ENCODE data around the gene PPP2R5C.

Gene PPP2R5C

DNA sequence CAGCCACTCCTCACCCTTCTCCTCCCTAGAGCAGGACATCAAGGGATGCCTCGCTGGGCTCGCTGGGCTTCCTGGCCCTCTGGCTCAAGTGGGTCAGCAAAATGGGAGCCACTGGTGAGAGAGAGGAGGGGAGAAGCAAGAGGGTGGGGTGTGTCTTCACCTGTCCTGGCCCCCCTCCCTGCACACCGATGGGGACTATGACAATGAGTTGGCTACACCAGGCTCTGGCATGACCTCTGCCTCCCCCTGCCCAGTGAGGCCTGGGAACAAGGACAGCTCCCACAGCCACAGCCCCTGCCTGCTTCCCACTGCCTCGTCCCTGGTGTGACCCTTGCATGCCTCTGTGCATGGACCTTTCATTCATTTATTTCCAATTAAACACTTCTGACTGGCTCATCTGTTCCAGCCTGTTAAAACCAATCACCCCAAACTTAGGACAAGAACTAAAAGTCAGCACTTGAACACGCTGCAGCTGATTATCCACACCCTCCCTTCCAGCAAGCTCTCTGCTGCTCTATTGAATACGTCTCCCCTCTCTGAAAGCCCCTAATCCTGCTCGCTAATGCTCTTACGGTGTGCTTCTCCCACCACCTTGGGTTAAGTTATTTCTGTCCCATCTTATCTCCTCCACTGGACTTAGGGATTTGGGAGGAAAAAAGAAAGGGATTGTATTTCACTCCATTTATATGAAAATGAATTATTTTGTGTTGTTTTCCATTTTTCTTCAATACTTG, 5.8 kb upstream of the PPP2R5C start:
- no peak for DNase-seq

DNA sequence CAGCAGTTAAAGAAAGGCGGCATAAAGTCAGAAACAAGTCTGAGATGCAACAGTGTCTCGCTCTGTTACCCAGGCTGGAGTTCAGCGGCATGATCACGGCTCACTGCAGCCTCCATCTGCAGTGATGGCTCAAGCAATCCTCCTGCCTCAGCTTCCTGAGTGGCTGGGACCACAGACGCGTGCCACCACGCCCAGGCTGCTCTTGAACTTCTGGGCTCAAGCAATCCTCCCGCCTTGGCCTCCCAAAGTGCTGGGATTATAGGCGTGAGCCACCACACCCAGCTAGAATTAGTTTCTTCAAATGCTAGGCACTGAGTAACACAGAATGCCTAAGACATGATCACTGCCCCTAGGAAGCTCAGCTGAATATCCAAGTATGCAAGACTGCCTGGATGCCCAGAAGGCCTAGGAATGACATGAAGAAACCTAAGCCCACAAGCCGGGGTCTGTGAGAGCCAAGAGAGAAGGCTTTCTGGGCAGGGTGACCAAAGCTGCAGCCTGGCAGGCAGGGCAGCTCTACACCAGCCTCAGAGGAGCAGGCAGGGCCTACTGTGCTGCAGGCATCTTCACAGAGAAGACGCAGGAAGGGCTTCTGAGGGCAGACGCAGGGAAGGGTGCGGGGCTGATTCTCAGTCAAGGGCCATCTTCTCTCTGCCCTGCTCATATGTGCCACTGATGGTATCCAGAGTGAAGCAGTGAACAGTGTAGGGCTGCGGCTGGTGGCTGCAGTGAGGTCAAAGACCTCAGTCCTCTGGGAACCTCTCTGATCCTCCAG, 4.3 kb upstream of the PPP2R5C start:
- no peak for DNase-seq

DNA sequence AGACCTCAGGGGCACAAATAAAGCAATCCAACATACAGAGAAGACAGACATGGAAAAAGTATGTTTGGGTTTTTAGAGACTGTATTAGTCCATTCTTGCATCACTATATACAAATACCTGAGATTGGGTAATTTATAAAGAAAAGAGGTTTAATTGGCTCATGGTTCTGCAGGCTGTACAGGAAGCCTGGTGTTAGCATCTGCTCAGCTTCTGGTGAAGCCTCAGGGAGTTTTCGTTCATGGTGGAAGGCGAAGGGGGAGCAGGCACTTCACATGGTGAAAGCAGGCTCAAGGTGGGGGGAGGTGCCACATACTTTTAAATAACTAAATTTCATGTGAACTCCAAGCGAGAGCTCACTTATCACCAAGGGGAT, 3.7 kb upstream of the PPP2R5C start:
- no peak for DNase-seq

DNA sequence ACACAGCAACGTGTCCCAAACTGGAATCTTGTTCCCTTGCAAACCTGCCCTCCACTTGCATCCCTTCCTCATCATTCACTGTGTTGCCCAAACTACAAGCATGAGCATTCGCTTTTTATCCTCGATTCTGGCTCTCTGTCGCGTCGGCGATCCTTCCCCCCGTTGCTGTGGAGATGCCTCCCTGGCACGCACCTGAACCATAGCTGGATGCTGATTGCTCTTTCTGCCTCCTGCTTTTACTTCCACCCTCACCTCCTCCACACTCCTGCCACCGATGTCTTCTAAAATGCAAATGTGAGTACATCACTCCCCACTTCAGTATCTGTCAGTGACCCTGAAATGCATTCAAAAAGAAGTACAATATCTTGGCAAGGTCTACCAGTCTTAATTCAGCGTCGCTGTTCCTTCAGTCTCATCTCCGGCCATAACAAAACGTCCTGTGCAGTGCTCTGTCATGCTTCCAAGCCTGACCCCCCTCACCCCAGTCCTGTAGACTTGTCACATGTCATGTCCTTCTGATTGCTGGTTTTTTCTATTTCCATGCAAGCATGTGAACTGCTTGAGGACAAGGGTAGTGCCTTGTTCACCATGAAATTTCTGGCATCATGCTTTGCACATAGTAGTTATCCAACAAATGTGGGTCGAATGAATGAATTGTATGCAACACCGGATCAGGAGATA, 2.5 kb upstream of the PPP2R5C start:
- no peak for DNase-seq

DNA sequence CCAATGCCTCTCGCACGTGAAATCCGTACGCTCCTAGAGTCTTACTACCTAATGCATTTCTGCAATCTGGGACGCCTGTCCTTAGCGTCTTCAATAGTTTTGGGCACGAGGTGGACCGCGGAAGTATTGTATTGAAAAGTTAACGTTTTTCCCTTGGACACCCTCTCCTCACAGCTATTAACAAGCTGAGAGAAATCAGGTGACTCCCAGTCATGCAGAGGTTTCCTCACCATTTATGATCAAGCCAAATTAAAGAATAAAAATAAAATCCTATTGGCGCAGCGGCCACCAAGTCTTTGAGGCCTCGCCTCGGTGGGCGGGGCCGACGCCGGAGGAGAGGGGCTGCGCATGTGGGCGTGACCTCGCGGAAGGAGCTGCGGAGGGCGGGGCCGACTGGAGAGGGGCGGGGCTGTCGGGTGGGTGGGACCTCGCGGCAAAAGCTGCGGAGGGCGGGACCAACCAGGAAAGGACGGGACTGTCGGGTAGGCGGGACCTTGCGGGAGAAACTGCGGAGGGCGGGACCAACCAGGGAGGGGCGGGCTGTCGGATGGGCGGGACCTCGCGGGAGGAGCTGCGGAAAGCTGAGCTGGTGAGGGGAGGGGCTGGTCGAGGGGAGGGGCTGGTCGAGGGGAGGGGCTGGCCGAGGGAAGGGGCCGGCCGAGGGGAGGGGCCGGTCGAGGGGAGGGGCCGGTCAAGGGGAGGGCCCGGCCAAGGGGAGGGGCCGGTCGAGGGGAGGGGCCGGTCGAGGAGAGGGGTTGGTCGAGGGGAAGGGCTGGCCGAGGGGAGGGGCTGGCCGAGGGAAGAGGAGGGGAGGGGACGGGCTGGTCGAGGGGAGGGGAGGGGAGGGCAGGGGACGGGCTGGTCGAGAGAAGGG, 1.1 kb upstream of the PPP2R5C start:
- DNase-seq, result peak; percentile 97

- peak; percentile 39 for DNase-seq
Measured at GRCh38 chr14:101761881-101762529, 496 bp downstream of the PPP2R5C start.

GRCh38 chr14:101762530-101763101, 1.1 kb downstream of the PPP2R5C start:
- no peak for DNase-seq

DNA sequence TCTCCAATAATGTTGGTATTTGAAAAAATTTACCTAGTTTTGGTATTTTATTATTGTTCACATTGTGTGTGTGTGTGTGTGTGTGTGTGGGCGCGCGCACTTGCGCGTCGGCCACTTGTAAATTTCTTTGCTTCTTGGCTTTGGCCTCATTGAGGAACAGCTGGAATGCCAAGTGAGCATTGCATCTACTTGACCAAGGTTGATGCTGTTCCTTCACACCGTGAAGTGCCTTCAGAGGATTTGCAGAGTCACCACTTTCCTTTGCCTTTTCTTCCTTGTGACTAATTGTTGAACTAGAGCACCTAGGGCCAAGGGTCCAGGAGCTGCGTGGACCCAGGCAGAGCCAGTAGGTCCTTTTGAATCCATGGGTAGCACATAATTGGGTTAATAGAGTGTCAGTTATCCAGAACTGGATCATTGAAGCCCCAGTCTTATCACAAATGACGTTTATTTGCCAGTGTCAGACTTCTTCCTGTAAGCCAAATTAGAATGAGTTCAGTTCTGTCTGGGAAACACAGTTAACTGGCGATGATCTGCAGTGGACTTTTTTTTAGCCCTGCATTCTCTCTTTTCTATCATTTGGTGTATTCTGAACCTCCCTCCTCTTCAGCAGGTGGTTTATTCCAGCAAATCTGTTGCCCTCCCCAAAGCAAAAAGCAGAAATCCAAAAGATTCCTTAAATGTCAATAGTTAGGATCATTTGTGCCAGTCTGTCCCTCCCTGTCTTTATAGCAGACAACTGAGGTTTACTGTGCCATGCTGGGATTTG, 2.6 kb downstream of the PPP2R5C start:
- no peak for DNase-seq

DNA sequence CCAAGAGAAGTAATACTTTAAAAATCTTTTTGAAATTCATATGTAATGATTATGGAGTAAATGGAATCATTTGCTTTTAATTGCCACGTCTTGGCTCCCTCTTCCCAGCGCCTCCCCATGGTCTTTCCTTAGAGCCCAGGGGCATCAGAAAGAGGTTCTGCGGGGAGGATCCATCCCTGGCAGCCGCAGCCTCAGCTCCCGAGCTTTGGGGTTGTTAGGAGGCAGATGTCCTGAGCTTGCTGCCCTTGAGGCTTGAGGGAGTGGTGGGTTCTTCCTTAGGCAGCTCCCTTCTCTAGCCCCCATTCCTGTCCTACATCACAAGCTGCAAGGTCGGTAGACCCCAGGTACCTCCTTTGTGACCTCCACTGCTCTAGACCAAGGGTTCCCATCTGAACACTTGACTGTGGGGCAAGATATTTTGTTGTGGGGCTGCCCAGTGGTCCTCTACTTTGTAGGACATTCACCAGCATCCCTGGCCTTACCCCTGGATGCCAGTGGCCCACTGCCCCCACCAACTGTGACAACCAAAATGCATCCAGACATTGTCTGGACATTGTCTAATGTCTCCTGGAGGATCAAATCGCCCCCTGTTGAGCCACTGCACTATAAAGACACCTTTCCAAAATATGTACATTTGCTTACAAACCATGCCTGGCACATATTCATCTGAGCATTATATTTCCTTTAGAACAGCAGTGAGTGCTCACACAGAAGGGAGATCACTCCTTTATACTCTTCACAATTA, 6.3 kb downstream of the PPP2R5C start:
- DNase-seq, result no peak

DNA sequence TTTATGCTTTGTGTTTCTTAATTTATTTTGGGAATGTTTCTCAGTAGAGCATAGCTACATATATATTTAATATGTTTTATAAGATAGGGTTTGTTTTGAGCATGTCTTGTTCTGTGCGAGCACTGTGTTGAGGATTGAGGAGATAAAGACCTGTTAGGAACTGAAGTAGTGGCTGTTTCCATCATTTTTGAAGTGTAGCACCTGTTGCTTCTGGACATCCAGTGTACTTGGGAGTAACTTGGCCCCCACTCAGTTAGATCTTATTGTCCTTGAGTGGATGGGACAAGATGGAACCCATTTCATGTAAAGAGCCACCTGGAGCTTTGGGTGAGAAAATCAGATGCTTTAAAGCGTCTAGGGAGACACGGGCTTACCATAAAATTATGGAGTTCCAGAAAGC, 8.7 kb downstream of the PPP2R5C start:
- no peak for DNase-seq

- no peak for DNase-seq
Measured at GRCh38 chr14:101772770-101773169, 11.3 kb downstream of the PPP2R5C start.

- DNase-seq, result no peak
Measured at GRCh38 chr14:101773378-101773777, 11.9 kb downstream of the PPP2R5C start.

- no peak for DNase-seq
Measured at GRCh38 chr14:101774006-101774795, 12.7 kb downstream of the PPP2R5C start.

- no peak for DNase-seq
Measured at GRCh38 chr14:101774814-101775213, 13.3 kb downstream of the PPP2R5C start.

- DNase-seq, result no peak
Measured at GRCh38 chr14:101775826-101776225, 14.3 kb downstream of the PPP2R5C start.

- DNase-seq, result no peak
Measured at GRCh38 chr14:101776344-101776743, 14.8 kb downstream of the PPP2R5C start.

DNA sequence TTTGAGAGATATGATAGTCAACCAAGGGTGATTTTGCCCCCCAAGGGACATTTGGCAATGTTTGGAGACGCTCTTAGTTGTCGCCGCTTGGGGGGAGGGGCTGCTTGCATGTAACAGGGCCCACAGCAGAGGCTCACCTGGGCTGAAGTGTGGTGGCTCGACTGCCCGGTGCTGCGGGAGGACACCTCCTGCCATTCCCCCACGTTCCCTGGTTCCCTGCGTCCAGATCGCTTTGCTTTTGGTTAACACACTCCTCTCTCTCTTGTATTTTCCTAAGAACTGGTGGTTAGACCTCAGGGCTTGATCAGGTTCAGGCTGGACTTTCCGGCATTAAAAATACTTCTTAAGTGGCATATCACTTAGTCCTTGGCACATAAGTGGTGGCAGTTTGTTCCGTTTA, 18.9 kb downstream of the PPP2R5C start:
- no peak for DNase-seq

DNA sequence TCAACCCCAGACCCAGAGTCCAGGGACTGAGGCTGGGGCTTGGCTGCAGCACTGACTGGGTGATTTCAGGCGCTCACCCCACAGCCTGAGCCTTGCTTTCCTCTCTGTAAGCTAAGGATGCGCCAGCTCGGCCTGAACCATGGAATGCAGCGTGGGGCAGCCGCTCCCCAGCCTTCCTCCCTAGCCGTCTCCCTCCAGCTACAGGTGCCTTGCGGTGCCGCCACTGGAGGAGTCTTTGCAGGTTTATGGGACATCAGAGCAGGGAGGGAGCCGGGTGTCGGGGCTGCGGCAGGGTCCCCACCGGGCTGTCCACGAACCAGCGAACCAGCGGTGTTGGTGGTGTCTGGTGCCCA, 19.4 kb downstream of the PPP2R5C start:
- no peak for DNase-seq

DNA sequence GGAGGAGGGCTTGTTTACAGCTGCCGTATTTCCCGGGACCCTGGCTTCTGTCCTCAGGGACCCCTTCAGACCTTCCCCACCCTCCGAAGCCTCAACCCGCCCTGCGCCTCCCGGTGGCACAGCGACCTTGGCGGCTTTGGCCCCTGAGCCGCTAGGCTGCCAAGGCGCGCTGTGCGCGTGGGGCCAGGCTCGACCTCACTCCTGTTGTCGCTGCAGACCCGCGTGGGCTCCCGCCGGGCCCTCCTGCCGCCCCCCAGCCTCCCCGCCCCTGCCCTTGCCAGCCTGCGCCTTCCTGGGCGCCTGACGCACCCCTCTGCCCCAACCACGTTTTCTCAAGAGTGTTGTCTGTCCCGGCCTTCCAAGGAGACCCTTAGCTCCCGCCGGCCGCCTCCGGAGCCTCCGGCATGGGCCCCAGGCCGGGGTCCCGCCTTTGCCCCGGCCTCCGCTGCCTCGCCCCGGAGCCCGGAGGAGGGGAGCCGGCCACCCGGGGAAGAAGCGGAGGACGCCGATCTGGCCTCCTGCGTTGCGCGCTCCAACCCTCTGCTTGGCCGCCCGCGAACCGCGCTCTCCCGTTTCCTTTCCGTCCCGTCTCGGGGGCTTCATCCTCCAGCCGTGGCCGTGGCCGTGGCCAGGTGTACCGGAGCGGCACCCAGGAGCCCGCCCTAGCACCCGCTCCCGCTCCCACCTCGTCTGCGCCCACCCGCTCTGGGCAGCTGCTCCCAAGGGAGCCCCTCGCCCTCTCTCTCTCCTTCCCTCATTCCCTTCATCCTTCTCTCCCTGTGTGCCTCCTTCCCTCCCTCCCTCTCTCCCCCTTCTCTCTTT, 19.9 kb downstream of the PPP2R5C start:
- DNase-seq, result no peak

All from CD4-positive, alpha-beta T cell treated with Interleukin-4 for 4 hours (primary cell).